ENCODE results near the gene TMEM52. TPM values are rescaled to one million over a fixed set of nuclear protein-coding genes. Genes with fewer than 3 reads are reported as not detected.
"Not testable (repeated sequence)": the region's sequence is repeated elsewhere in the genome, so short reads cannot be mapped to it uniquely, and the experiment has no call there.

Gene TMEM52
- polyA plus RNA-seq, 2 of the 4 experiments (the other 2 are of a cell fraction) = 0.36 to 0.41 TPM

DNA sequence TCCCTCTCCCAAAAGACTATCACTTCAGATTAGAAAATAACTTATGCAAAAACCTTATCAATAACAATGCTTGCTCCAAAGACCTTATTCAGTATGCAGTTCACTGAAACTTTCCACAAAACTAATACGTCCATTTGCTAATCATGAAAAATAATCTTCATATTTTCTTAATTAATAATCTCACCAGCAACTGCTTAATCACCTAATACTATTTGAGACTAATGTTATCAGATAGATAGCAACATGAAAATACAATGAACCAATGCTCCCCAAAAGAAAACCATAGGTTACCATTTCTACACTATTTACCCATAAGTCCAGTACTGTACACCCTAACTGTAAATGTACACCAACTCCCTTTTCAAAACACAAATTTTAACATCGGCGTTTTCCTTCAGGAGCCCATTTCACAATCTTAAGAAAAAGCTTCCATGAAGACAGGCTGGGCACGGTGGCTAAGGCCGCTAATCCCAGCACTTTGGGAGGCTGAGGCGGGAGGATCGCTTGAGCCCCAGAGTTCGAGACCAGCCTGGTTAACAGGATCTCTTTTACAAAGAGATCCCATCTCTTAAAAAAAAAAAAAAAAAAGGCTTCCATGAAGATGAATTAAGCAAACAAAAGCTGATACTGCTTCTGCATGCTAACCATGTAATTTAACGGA is 29.9 kb downstream of the TMEM52 start (continued):
- TF ChIP-seq ESRRA (IDR thresholded peaks at IDR 0.05; ENCODE audit: borderline replicate concordance, low read length) (no peak), RAD21 (conservative IDR thresholded peaks at IDR 0.05 in 1 of 2, IDR thresholded peaks at IDR 0.05 in 1 of 2) (no peak), HOXB5 (CRISPR knock-in tag; IDR thresholded peaks at IDR 0.05) (no peak), JUNB (IDR thresholded peaks at IDR 0.05) (no peak), HDAC2 (IDR thresholded peaks at IDR 0.05) (no peak), CHD2 (IDR thresholded peaks at IDR 0.05; ENCODE audit: low read length, partially characterized antibody) (no peak)
- TF ChIP-seq, protein P1, sequence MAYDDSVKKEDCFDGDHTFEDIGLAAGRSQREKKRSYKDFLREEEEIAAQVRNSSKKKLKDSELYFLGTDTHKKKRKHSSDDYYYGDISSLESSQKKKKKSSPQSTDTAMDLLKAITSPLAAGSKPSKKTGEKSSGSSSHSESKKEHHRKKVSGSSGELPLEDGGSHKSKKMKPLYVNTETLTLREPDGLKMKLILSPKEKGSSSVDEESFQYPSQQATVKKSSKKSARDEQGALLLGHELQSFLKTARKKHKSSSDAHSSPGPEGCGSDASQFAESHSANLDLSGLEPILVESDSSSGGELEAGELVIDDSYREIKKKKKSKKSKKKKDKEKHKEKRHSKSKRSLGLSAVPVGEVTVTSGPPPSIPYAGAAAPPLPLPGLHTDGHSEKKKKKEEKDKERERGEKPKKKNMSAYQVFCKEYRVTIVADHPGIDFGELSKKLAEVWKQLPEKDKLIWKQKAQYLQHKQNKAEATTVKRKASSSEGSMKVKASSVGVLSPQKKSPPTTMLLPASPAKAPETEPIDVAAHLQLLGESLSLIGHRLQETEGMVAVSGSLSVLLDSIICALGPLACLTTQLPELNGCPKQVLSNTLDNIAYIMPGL (CRISPR knock-in tag; IDR thresholded peaks at IDR 0.05; ENCODE audit: borderline replicate concordance) = no peak

DNA sequence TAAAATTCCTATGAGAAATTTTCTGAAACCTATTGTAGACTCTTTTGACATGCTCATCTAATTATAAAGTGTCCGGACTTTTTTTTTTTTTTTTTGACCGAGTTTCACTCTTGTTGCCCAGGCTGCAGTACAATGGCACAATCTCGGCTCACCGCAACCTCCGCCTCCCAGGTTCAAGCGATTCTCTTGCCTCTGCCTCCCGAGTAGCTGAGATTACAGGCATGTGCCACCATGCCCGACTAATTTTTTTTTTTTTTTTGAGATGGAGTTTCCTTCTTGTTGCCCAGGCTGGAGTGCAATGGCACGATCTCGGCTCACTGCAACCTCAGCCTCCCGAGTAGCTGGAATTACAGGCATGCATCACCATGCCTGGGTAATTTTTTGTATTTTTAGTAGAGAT is 35.2 kb downstream of the TMEM52 start:
- WGBS (ENCODE audit: missing lambda C conversion rate) = 80% methylated on average over 10 of the region's 11 CpGs
- ChIA-PET POLR2A (interaction anchor here (0.7 to 1.2 kb wide), 2 partner anchors 9 to 18 kb away, joined by 4 read pairs; no protein-coding TSS in a partner anchor), CTCF (interaction anchor here (0.5 to 1.1 kb wide), 2 partner anchors 9 to 22 kb away, joined by 3 to 5 read pairs; no protein-coding TSS in a partner anchor)
- H3K9me3 ChIP-seq; H3K27ac ChIP-seq; H3K4me3 ChIP-seq; ATAC-seq; DNase-seq (ENCODE audit: low read depth in 1 of 2, low spot score in 1 of 2); FAIRE-seq: not testable (repeated sequence)
- Histone ChIP-seq H3K4me2 (peak overlapping the region; percentile 2; the same call in 1 of the 3 replicates), H3K4me1 (peaks cover 40% of the 10 kb centered on the region)

DNA sequence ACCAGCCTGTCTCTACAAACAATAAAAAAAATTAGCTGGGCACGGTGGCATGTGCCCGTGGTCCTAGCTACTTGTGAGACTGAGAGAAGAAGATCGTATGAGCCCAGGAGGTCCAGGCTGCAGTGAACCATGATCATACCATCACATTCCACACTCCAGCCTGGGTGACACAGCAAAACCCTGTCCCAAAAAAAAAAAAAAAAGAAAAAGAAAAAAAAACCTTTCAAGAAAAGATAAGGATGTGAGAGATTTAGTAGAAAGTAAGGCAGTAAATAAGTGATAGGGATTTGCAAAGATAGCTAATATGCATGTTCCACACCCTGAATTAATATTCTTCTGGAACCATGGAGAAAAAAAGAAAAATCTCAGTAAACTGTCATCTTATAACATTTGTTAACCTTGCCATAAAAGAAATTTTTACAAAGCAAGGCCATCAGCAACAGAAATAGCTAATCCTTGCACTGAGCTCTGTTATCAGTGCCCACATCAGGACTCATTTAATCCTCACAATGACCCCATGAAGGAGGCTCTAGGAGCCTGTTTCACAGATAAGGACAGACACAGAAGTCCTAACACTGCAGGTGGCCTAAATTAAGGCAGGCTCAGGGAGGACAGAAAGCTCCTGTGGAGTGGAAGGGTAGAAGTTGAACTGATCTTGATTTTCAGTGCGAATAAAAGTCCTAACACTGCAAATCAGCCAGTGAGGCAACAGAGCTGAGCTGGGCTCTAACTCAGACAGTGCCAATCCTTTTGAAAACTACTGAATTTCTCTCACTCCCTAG is 35.8 kb downstream of the TMEM52 start:
- peak overlapping the region; percentile 2; the same call in 1 of the 3 replicates for H3K4me2 ChIP-seq
- H3K4me3 ChIP-seq = no peak overlapping the region
- 48% methylated on average over 4 of the region's 4 CpGs for WGBS (ENCODE audit: missing lambda C conversion rate)
- FAIRE-seq = no peak
- CTCF ChIA-PET = interaction anchor here (0.6 to 1.1 kb wide), 3 partner anchors 17 to 28 kb away, joined by 3 to 6 read pairs (median 5); no protein-coding TSS in a partner anchor
- peak; percentile 24 to 54; a peak in 4 of 6 replicates for ATAC-seq
- H3K9me3 ChIP-seq = no peaks in the 10 kb centered on the region
- H3K4me1 ChIP-seq = peaks cover 34% of the 10 kb centered on the region
- POLR2A ChIA-PET = interaction anchor here (1.2 kb wide), 1 partner anchor 9 kb away, joined by 4 read pairs; no protein-coding TSS in a partner anchor
- H3K27ac ChIP-seq = peak overlapping the region in 1 of 2 experiments; percentile 65; a peak in 2 of 6 replicates
- no peak for DNase-seq (ENCODE audit: low read depth in 1 of 2, low spot score in 1 of 2)
- no peak for TF ChIP-seq FOSL2 (IDR thresholded peaks at IDR 0.05)
- TF ChIP-seq FOSL2 (CRISPR knock-in tag; IDR thresholded peaks at IDR 0.05) = no peak
- no peak for TF ChIP-seq EP300 (IDR thresholded peaks at IDR 0.05)
- TF ChIP-seq HOXB13 (CRISPR knock-in tag; IDR thresholded peaks at IDR 0.05; ENCODE audit: low read depth) = no peak
- TF ChIP-seq CBX2 (IDR thresholded peaks at IDR 0.05; ENCODE audit: borderline replicate concordance, low read depth) = no peak
- no peak for TF ChIP-seq JUN (IDR thresholded peaks at IDR 0.05)
- no peak for TF ChIP-seq HEYL (CRISPR knock-in tag; IDR thresholded peaks at IDR 0.05)
- no peak for TF ChIP-seq MAFK (IDR thresholded peaks at IDR 0.05; ENCODE audit: partially characterized antibody)
- TF ChIP-seq KDM1A (IDR thresholded peaks at IDR 0.05; ENCODE audit: low read depth) = no peak
- TF ChIP-seq, protein P2, sequence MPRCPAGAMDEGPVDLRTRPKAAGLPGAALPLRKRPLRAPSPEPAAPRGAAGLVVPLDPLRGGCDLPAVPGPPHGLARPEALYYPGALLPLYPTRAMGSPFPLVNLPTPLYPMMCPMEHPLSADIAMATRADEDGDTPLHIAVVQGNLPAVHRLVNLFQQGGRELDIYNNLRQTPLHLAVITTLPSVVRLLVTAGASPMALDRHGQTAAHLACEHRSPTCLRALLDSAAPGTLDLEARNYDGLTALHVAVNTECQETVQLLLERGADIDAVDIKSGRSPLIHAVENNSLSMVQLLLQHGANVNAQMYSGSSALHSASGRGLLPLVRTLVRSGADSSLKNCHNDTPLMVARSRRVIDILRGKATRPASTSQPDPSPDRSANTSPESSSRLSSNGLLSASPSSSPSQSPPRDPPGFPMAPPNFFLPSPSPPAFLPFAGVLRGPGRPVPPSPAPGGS (IDR thresholded peaks at IDR 0.05) = no peak
- TF ChIP-seq ZFP36 (IDR thresholded peaks at IDR 0.05; ENCODE audit: borderline replicate concordance, partially characterized antibody) = no peak
- TF ChIP-seq ZSCAN20 (CRISPR knock-in tag; IDR thresholded peaks at IDR 0.05) = no peak
- TF ChIP-seq, protein P3, sequence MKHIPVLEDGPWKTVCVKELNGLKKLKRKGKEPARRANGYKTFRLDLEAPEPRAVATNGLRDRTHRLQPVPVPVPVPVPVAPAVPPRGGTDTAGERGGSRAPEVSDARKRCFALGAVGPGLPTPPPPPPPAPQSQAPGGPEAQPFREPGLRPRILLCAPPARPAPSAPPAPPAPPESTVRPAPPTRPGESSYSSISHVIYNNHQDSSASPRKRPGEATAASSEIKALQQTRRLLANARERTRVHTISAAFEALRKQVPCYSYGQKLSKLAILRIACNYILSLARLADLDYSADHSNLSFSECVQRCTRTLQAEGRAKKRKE (CRISPR knock-in tag; IDR thresholded peaks at IDR 0.05; ENCODE audit: low read depth) = no peak
- no peak for TF ChIP-seq POLR2A (IDR thresholded peaks at IDR 0.05; ENCODE audit: low read length)
- TF ChIP-seq, protein P1 (CRISPR knock-in tag; IDR thresholded peaks at IDR 0.05; ENCODE audit: borderline replicate concordance) = no peak
- TF ChIP-seq, protein P4, sequence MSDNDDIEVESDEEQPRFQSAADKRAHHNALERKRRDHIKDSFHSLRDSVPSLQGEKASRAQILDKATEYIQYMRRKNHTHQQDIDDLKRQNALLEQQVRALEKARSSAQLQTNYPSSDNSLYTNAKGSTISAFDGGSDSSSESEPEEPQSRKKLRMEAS (IDR thresholded peaks at IDR 0.05) = no peak
- TF ChIP-seq, protein P5, sequence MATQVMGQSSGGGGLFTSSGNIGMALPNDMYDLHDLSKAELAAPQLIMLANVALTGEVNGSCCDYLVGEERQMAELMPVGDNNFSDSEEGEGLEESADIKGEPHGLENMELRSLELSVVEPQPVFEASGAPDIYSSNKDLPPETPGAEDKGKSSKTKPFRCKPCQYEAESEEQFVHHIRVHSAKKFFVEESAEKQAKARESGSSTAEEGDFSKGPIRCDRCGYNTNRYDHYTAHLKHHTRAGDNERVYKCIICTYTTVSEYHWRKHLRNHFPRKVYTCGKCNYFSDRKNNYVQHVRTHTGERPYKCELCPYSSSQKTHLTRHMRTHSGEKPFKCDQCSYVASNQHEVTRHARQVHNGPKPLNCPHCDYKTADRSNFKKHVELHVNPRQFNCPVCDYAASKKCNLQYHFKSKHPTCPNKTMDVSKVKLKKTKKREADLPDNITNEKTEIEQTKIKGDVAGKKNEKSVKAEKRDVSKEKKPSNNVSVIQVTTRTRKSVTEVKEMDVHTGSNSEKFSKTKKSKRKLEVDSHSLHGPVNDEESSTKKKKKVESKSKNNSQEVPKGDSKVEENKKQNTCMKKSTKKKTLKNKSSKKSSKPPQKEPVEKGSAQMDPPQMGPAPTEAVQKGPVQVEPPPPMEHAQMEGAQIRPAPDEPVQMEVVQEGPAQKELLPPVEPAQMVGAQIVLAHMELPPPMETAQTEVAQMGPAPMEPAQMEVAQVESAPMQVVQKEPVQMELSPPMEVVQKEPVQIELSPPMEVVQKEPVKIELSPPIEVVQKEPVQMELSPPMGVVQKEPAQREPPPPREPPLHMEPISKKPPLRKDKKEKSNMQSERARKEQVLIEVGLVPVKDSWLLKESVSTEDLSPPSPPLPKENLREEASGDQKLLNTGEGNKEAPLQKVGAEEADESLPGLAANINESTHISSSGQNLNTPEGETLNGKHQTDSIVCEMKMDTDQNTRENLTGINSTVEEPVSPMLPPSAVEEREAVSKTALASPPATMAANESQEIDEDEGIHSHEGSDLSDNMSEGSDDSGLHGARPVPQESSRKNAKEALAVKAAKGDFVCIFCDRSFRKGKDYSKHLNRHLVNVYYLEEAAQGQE (IDR thresholded peaks at IDR 0.05) = no peak
